Measurements from ENCODE around the gene TTL.
"Not testable (repeated sequence)": the region's sequence is repeated elsewhere in the genome, so short reads cannot be mapped to it uniquely, and the experiment has no call there.

Gene TTL

GRCh38 chr2:112438603-112439261 is 43.2 kb upstream of the TTL start:
- not testable (repeated sequence) for H3K27me3 ChIP-seq (ENCODE audit: insufficient read depth, low read depth, severe bottlenecking); H3K27ac ChIP-seq

DNA sequence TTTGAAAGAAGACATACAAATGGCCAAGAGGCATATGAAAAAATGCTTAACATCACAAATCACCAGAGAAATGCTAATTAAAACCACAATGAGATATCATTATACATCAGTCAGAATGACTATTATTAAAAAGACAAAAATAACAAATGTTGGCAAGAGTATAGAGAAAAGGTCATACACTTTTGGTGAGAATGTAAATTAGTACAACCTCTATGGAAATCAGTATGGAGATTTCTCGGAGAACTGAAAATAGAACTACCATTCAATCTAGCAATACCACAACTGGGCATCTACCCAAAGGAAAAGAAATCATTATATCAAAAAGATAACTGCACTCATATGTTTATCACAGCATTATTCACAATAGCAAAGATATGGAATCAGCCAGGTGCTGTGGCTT is 37.7 kb upstream of the TTL start:
- H3K9me3 ChIP-seq (ENCODE audit: severe bottlenecking); H3K36me3 ChIP-seq; H3K27me3 ChIP-seq (ENCODE audit: insufficient read depth, low read depth, severe bottlenecking); H3K27ac ChIP-seq; DNase-seq; H3K4me3 ChIP-seq (ENCODE audit: low read depth, low read length): not testable (repeated sequence)

More at GRCh38 chr2:112438603-112439261, 43.2 kb upstream of the TTL start:
- not testable (repeated sequence) for H3K9me3 ChIP-seq (ENCODE audit: severe bottlenecking); H3K4me3 ChIP-seq (ENCODE audit: low read depth, low read length); H3K36me3 ChIP-seq; DNase-seq

DNA sequence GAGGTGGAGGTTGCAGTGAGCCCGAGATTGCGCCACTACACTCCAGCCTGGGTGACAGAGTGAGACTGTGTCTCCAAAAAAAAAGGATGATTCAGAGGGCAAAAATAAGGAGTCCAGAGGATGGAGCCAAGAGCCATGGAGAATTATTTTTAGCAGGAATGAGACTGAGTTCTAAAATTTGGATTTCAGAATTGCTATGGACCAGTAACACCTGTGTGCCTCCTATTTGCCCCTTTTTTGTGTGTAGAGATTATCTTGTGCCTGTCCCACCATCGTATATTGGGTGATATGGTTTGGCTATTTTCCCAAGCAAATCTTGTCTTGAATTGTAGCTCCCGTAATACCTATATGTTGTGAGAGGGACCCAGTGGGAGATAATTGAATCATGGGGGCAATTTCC is 32.1 kb upstream of the TTL start:
- Histone ChIP-seq H3K27me3 (ENCODE audit: insufficient read depth, low read depth, severe bottlenecking) (peaks cover 28% of the 10 kb centered on the region), H3K36me3 (no peaks in the 10 kb centered on the region), H3K9me3 (ENCODE audit: severe bottlenecking) (peaks cover 9% of the 10 kb centered on the region), H3K4me3 (ENCODE audit: low read depth, low read length) (no peak overlapping the region), H3K27ac (no peak overlapping the region)
- TF ChIP-seq, protein P1, sequence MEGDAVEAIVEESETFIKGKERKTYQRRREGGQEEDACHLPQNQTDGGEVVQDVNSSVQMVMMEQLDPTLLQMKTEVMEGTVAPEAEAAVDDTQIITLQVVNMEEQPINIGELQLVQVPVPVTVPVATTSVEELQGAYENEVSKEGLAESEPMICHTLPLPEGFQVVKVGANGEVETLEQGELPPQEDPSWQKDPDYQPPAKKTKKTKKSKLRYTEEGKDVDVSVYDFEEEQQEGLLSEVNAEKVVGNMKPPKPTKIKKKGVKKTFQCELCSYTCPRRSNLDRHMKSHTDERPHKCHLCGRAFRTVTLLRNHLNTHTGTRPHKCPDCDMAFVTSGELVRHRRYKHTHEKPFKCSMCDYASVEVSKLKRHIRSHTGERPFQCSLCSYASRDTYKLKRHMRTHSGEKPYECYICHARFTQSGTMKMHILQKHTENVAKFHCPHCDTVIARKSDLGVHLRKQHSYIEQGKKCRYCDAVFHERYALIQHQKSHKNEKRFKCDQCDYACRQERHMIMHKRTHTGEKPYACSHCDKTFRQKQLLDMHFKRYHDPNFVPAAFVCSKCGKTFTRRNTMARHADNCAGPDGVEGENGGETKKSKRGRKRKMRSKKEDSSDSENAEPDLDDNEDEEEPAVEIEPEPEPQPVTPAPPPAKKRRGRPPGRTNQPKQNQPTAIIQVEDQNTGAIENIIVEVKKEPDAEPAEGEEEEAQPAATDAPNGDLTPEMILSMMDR (IDR thresholded peaks at IDR 0.05; ENCODE audit: low read depth, low read length): no peak
- no peak for DNase-seq

DNA sequence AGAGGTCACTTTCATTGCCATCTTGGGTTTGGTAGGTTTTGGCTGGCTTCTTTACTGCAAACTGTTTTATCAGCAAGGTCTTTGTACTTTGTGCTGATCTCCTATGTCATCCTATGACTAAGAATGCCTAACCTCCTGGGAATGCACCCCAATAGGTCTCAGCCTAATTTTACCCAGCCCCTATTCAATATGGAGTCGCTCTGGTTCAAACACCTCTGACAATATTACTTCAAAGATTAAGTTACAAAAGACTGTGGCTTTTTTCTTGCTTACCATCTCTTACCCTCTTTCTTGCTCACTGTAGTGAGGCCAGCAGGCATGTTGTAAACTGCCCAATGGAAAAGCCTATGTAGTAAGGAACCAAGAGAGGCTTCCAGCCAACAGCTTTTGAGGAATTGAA is 30.6 kb upstream of the TTL start:
- TF ChIP-seq, protein P1 (IDR thresholded peaks at IDR 0.05; ENCODE audit: low read depth, low read length): no peak
- DNase-seq: no peak

GRCh38 chr2:112454586-112454985 is 27.4 kb upstream of the TTL start:
- Histone ChIP-seq H3K36me3 (no peaks in the 10 kb centered on the region), H3K9me3 (ENCODE audit: severe bottlenecking) (peaks cover 12% of the 10 kb centered on the region), H3K4me3 (ENCODE audit: low read depth, low read length) (no peak overlapping the region), H3K27ac (no peak overlapping the region), H3K27me3 (ENCODE audit: insufficient read depth, low read depth, severe bottlenecking) (peaks cover 28% of the 10 kb centered on the region)
- TF ChIP-seq, protein P1 (IDR thresholded peaks at IDR 0.05; ENCODE audit: low read depth, low read length): no peak
- DNase-seq: no peak

More for the DNA sequence above, 30.6 kb upstream of the TTL start:
- H3K4me3 ChIP-seq (ENCODE audit: low read depth, low read length): no peak overlapping the region
- H3K27me3 ChIP-seq (ENCODE audit: insufficient read depth, low read depth, severe bottlenecking): peaks cover 28% of the 10 kb centered on the region
- peaks cover 9% of the 10 kb centered on the region for H3K9me3 ChIP-seq (ENCODE audit: severe bottlenecking)
- H3K36me3 ChIP-seq: no peaks in the 10 kb centered on the region
- no peak overlapping the region for H3K27ac ChIP-seq

DNA sequence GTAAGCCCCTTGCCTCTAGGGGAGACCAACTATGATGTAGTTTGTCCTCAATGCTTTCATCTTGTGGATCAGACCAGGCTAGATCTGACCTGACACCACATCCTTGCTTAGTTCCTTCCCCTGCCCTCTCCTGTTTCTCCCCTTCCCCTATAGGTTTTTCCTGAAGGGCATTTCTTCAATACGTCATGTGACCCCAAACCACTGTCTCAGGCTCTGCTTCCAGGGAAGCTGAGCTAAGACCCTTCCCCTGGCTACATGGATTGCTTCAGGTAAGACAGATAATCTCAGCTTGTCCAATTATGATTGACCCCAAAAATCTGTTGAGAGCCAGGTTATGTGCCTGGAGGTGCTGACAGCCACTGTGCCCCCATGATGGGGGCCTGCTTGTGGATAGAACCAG is 22.6 kb upstream of the TTL start:
- TF ChIP-seq, protein P1 (IDR thresholded peaks at IDR 0.05; ENCODE audit: low read depth, low read length): no peak
- Histone ChIP-seq H3K27ac (no peak overlapping the region), H3K4me3 (ENCODE audit: low read depth, low read length) (no peak overlapping the region), H3K27me3 (ENCODE audit: insufficient read depth, low read depth, severe bottlenecking) (no peaks in the 10 kb centered on the region), H3K9me3 (ENCODE audit: severe bottlenecking) (peaks cover 3% of the 10 kb centered on the region), H3K36me3 (no peaks in the 10 kb centered on the region)
- no peak for DNase-seq

DNA sequence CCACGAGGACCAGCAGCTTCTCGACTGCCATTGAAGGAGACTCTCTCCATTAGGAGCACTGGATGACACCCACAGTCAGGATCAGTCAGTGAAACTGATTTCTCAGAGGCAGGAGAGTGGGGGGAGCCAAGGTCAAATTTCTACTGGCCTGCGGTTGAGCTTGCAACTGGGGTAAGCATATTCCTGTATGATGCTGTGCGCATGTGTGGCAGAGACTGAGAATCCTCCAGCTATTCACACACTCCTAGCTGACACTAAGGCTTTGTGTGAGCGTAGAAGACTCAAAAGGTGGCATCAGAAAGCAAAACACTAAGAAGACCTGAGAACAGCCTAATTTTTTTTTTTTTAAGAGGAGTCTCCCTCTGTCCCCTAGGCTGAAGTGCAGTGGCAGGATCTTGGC is 19.8 kb upstream of the TTL start:
- no peaks in the 10 kb centered on the region for H3K36me3 ChIP-seq
- H3K27ac ChIP-seq: no peak overlapping the region
- H3K9me3 ChIP-seq (ENCODE audit: severe bottlenecking): peaks cover 2% of the 10 kb centered on the region
- H3K27me3 ChIP-seq (ENCODE audit: insufficient read depth, low read depth, severe bottlenecking): no peaks in the 10 kb centered on the region
- DNase-seq: no peak
- H3K4me3 ChIP-seq (ENCODE audit: low read depth, low read length): no peak overlapping the region
- TF ChIP-seq, protein P1 (IDR thresholded peaks at IDR 0.05; ENCODE audit: low read depth, low read length): no peak

Data from WERI-Rb-1 (cell line).